ENCODE results near the gene CCDC88A.
"Not testable (repeated sequence)": the region's sequence is repeated elsewhere in the genome, so short reads cannot be mapped to it uniquely, and the experiment has no call there.

The CCDC88A gene

DNA sequence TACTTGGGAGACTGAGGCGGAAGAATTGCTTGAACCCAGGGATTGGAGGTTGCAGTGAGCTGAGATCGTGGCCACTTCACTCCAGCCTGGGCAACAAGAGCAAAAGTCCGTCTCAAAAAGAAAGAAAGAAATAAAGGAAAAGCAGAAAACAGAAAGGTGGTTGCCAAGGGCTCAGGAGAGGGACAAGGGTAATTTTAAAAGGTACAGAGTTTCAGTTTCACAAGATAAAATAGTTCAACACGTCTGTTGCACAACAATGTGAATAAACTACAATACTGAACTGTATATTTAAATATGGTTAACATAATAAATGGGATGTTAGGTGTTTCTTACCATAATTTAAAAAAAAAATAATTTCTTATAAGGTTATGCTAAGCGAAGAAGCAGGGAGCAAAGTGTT, 174.2 kb downstream of the CCDC88A start:
- in situ Hi-C loops (cut with HindIII; ENCODE audit: low sequenced_read_pairs), result no loop called here

DNA sequence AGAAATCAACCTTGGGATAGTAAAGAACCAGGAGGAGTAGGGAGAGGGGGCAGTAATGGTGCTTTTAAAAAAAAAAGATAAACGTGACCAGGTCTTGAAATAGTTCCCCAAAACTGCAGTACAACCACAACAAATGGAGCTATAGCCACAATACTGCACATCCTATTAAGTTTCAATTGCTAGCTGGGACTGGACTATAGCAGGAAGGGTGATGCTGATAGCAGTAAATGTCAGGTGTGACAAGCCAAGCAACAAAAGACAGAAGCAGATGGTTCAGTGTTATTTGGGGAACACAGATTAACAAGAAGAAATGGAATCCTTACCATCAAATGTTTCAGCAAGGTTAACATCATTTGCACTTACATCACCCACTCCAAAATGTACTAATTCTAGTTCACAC, 177.0 kb downstream of the CCDC88A start:
- in situ Hi-C loops (cut with HindIII; ENCODE audit: low sequenced_read_pairs), result no loop called here

GRCh38 chr2:55241582-55241981, 178.1 kb downstream of the CCDC88A start:
- in situ Hi-C loops (cut with HindIII; ENCODE audit: low sequenced_read_pairs), result not testable (repeated sequence)

- in situ Hi-C loops (cut with HindIII; ENCODE audit: low sequenced_read_pairs), result no loop called here
Observed at GRCh38 chr2:55239656-55240222, 179.9 kb downstream of the CCDC88A start.

Data from endothelial cell of hepatic sinusoid (primary cell).